GM23338 (cell line): ENCODE results near the gene ZNF174. TPM values are rescaled to one million over a fixed set of nuclear protein-coding genes. Genes with fewer than 3 reads are reported as not detected.

Source experiments
- ATAC-seq: fragments of 200-7000 bp; cut with Tn5 transposase; 3 replicates; pipeline ENCODE4 v1.9.1; 2020
- DNase-seq: peaks from one replicate; pipeline ENCODE4 v3.0.0-alpha.2; 2015; ENCODE audit warnings: low spot score
- H2AFZ ChIP-seq: fragments of 200-600 bp; sonication (generic); 2 replicates; pipeline ENCODE4 v1.8.0; 2016; ENCODE audit warnings: antibody characterized with exemption, mild to moderate bottlenecking, moderate library complexity
- H3F3A ChIP-seq: fragments of 200-600 bp; sonication (generic); replicated peaks from 2 replicates; pipeline ENCODE4 v1.8.0; 2017; ENCODE audit warnings: antibody characterized with exemption, mixed run types, low read depth
- H3K27ac ChIP-seq: fragments of 200-600 bp; sonication (generic); 2 replicates; pipeline ENCODE4 v1.6.1; 2016; ENCODE audit warnings: low read depth
- H3K27me3 ChIP-seq: fragments of 200-600 bp; sonication (generic); 2 replicates; pipeline ENCODE4 v1.8.0; 2016; ENCODE audit warnings: mild to moderate bottlenecking, mixed run types, moderate library complexity; ENCODE audit not compliant: insufficient read depth
- H3K36me3 ChIP-seq: fragments of 200-600 bp; sonication (generic); 2 replicates; pipeline ENCODE4 v1.8.0; 2016; ENCODE audit warnings: mild to moderate bottlenecking; ENCODE audit not compliant: insufficient read depth
- H3K4me1 ChIP-seq: fragments of 200-600 bp; sonication (generic); 2 replicates; pipeline ENCODE4 v1.8.0; 2016; ENCODE audit warnings: mild to moderate bottlenecking, moderate library complexity; ENCODE audit not compliant: insufficient read depth
- H3K4me2 ChIP-seq: fragments of 200-600 bp; sonication (generic); 2 replicates; pipeline ENCODE4 v1.7.1; 2017; ENCODE audit warnings: mixed run types
- H3K4me3 ChIP-seq: fragments of 200-600 bp; sonication (generic); 2 replicates; pipeline ENCODE4 v1.6.1; 2016; ENCODE audit warnings: mixed run types
- H3K79me2 ChIP-seq: fragments of 200-600 bp; sonication (generic); replicated peaks from 2 replicates; pipeline ENCODE4 v1.8.0; 2017; ENCODE audit warnings: mild to moderate bottlenecking; ENCODE audit not compliant: insufficient read depth
- H3K9me2 ChIP-seq: fragments of 200-600 bp; sonication (generic); 2 replicates; pipeline ENCODE4 v1.8.0; 2017; ENCODE audit not compliant: insufficient read depth
- H4K20me1 ChIP-seq: fragments of 200-600 bp; sonication (generic); replicated peaks from 2 replicates; pipeline ENCODE4 v1.8.0; 2017; ENCODE audit warnings: mild to moderate bottlenecking; ENCODE audit not compliant: insufficient read depth
- H3K27ac Mint-ChIP-seq: 2 replicates; pipeline ENCODE4 v1.8.0; 2020; ENCODE audit warnings: inconsistent platforms, mild to moderate bottlenecking, moderate library complexity, mixed read lengths
- H3K27me3 Mint-ChIP-seq: 3 replicates; pipeline ENCODE4 v1.8.0; 2022; ENCODE audit warnings: low read depth, mild to moderate bottlenecking, moderate library complexity, mixed read lengths, inconsistent platforms; ENCODE audit not compliant: insufficient read depth, poor library complexity
- H3K36me3 Mint-ChIP-seq: 3 replicates; pipeline ENCODE4 v1.8.0; 2021; ENCODE audit warnings: low read depth, mild to moderate bottlenecking, inconsistent platforms, moderate library complexity, mixed read lengths
- H3K4me1 Mint-ChIP-seq: 3 replicates; pipeline ENCODE4 v1.8.0; 2020; ENCODE audit warnings: mild to moderate bottlenecking, inconsistent platforms, mixed read lengths
- H3K4me3 Mint-ChIP-seq: 3 replicates; pipeline ENCODE4 v1.8.0; 2021; ENCODE audit warnings: moderate library complexity, mild to moderate bottlenecking, inconsistent platforms, mixed read lengths
- H3K9me3 Mint-ChIP-seq: 3 replicates; pipeline ENCODE4 v1.8.0; 2020; ENCODE audit warnings: moderate library complexity, mild to moderate bottlenecking, inconsistent platforms, mixed read lengths
- ETS1 ChIP-seq: IDR thresholded peaks from 2 replicates; pipeline ENCODE4 v1.6.1; 2016; ENCODE audit warnings: antibody characterized with exemption
- EZH2 ChIP-seq: fragments of 200-600 bp; sonication (generic); IDR thresholded peaks from one replicate; pipeline ENCODE4 v1.8.0; 2017; ENCODE audit warnings: antibody characterized with exemption, mild to moderate bottlenecking, low read depth; ENCODE audit not compliant: unreplicated experiment
- ZNF114 ChIP-seq: fragments of 250-450 bp; sonication (Bioruptor Pico); IDR thresholded peaks from 2 replicates; pipeline ENCODE4 v1.5.0; 2020; ENCODE audit warnings: mild to moderate bottlenecking, moderate library complexity
- ZNF331 ChIP-seq: fragments of 250-450 bp; sonication (Bioruptor Pico); IDR thresholded peaks from 2 replicates; pipeline ENCODE4 v1.5.0; 2020; ENCODE audit warnings: low read depth, mild to moderate bottlenecking, moderate library complexity
- polyA plus RNA-seq: library from polyadenylated mRNA; unstranded; fragments of >200 nt; fragmentation: Nextera tagmentation; extraction: Ambion mirVana; gene quantifications from 2 replicates; pipeline ENCODE4 v1.2.1, GENCODE V29; 2016
- total RNA-seq: library from RNA; depleted of rRNA; stranded (reverse); fragments of >200 nt; shearing (Covaris generic); gene quantifications from 2 replicates; pipeline ENCODE4 v1.2.3, GENCODE V29; 2014
- TF ChIP-seq, protein P1 (sequence below): IDR thresholded peaks from one replicate; pipeline ENCODE4 v1.6.1; 2018; ENCODE audit warnings: antibody characterized with exemption; ENCODE audit not compliant: unreplicated experiment
- TF ChIP-seq, protein P2 (sequence below): fragments of 250-450 bp; sonication (Bioruptor Pico); IDR thresholded peaks from 2 replicates; pipeline ENCODE4 v1.5.0; 2020; ENCODE audit warnings: mild to moderate bottlenecking, moderate library complexity
- TF ChIP-seq, protein P3 (sequence below), 2 experiments: fragments of 200-600 bp in 1 of 2; sonication (generic) in 1 of 2; conservative IDR thresholded peaks; 2 replicates each; pipeline versions ENCODE4 v1.5.1 to v1.6.1; 2016 to 2017; ENCODE audit warnings: antibody characterized with exemption in 2 of 2, low read depth in 2 of 2, mild to moderate bottlenecking in 2 of 2, moderate library complexity in 1 of 2

ZNF174 gene
- total and polyA plus RNA-seq, 2 experiments from 2014 or later: 9.0 to 13.2 TPM

DNA sequence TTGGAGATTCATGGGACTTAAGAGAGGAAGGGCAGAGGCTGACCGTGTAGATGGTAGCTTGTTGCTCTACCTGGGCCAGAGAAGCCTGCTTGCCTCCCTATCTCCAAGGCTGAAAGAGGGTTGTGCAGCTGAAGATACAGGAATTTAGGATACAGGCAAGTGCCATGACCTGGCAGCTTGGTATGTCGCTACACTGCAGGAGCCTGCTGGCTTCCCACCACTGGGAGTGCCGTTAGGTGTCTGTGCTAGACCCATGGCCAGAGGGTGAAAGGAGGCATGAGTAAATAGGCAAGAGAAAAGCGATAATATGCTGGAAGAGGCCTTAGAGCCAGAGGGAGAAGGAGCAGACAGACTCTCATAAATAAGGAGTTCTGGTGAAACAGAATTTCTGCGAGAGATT, 53.1 kb downstream of the ZNF174 start (continued):
- no peak for TF ChIP-seq ZNF331 (CRISPR knock-in tag)
- TF ChIP-seq, protein P1, sequence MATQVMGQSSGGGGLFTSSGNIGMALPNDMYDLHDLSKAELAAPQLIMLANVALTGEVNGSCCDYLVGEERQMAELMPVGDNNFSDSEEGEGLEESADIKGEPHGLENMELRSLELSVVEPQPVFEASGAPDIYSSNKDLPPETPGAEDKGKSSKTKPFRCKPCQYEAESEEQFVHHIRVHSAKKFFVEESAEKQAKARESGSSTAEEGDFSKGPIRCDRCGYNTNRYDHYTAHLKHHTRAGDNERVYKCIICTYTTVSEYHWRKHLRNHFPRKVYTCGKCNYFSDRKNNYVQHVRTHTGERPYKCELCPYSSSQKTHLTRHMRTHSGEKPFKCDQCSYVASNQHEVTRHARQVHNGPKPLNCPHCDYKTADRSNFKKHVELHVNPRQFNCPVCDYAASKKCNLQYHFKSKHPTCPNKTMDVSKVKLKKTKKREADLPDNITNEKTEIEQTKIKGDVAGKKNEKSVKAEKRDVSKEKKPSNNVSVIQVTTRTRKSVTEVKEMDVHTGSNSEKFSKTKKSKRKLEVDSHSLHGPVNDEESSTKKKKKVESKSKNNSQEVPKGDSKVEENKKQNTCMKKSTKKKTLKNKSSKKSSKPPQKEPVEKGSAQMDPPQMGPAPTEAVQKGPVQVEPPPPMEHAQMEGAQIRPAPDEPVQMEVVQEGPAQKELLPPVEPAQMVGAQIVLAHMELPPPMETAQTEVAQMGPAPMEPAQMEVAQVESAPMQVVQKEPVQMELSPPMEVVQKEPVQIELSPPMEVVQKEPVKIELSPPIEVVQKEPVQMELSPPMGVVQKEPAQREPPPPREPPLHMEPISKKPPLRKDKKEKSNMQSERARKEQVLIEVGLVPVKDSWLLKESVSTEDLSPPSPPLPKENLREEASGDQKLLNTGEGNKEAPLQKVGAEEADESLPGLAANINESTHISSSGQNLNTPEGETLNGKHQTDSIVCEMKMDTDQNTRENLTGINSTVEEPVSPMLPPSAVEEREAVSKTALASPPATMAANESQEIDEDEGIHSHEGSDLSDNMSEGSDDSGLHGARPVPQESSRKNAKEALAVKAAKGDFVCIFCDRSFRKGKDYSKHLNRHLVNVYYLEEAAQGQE: no peak
- TF ChIP-seq EZH2: no peak

GRCh38 chr16:3454631-3455147, 53.7 kb downstream of the ZNF174 start:
- no peak overlapping the region for H3K4me3 Mint-ChIP-seq
- peaks cover 14% of the 10 kb centered on the region for H3K27me3 Mint-ChIP-seq
- Histone ChIP-seq H3K27me3 (no peaks in the 10 kb centered on the region), H3K4me1 (peaks cover 13% of the 10 kb centered on the region), H2AFZ (no peak overlapping the region), H3K9me2 (no peaks in the 10 kb centered on the region), H3K36me3 (no peaks in the 10 kb centered on the region), H3F3A (peaks cover 11% of the 10 kb centered on the region), H4K20me1 (peaks cover 7% of the 10 kb centered on the region; the same call in 1 of the 2 replicates), H3K4me3 (no peak overlapping the region), H3K4me2 (no peak overlapping the region), H3K79me2 (peaks cover 12% of the 10 kb centered on the region), H3K27ac (no peak overlapping the region)
- DNase-seq (no peak), ATAC-seq (no peak)
- H3K4me1 Mint-ChIP-seq: peaks cover 11% of the 10 kb centered on the region
- H3K27ac Mint-ChIP-seq: no peak overlapping the region
- peaks cover 2% of the 10 kb centered on the region; the same call in 2 of the 3 replicates for H3K9me3 Mint-ChIP-seq
- peaks cover 14% of the 10 kb centered on the region for H3K36me3 Mint-ChIP-seq
- TF ChIP-seq, protein P1: no peak
- TF ChIP-seq, protein P2, sequence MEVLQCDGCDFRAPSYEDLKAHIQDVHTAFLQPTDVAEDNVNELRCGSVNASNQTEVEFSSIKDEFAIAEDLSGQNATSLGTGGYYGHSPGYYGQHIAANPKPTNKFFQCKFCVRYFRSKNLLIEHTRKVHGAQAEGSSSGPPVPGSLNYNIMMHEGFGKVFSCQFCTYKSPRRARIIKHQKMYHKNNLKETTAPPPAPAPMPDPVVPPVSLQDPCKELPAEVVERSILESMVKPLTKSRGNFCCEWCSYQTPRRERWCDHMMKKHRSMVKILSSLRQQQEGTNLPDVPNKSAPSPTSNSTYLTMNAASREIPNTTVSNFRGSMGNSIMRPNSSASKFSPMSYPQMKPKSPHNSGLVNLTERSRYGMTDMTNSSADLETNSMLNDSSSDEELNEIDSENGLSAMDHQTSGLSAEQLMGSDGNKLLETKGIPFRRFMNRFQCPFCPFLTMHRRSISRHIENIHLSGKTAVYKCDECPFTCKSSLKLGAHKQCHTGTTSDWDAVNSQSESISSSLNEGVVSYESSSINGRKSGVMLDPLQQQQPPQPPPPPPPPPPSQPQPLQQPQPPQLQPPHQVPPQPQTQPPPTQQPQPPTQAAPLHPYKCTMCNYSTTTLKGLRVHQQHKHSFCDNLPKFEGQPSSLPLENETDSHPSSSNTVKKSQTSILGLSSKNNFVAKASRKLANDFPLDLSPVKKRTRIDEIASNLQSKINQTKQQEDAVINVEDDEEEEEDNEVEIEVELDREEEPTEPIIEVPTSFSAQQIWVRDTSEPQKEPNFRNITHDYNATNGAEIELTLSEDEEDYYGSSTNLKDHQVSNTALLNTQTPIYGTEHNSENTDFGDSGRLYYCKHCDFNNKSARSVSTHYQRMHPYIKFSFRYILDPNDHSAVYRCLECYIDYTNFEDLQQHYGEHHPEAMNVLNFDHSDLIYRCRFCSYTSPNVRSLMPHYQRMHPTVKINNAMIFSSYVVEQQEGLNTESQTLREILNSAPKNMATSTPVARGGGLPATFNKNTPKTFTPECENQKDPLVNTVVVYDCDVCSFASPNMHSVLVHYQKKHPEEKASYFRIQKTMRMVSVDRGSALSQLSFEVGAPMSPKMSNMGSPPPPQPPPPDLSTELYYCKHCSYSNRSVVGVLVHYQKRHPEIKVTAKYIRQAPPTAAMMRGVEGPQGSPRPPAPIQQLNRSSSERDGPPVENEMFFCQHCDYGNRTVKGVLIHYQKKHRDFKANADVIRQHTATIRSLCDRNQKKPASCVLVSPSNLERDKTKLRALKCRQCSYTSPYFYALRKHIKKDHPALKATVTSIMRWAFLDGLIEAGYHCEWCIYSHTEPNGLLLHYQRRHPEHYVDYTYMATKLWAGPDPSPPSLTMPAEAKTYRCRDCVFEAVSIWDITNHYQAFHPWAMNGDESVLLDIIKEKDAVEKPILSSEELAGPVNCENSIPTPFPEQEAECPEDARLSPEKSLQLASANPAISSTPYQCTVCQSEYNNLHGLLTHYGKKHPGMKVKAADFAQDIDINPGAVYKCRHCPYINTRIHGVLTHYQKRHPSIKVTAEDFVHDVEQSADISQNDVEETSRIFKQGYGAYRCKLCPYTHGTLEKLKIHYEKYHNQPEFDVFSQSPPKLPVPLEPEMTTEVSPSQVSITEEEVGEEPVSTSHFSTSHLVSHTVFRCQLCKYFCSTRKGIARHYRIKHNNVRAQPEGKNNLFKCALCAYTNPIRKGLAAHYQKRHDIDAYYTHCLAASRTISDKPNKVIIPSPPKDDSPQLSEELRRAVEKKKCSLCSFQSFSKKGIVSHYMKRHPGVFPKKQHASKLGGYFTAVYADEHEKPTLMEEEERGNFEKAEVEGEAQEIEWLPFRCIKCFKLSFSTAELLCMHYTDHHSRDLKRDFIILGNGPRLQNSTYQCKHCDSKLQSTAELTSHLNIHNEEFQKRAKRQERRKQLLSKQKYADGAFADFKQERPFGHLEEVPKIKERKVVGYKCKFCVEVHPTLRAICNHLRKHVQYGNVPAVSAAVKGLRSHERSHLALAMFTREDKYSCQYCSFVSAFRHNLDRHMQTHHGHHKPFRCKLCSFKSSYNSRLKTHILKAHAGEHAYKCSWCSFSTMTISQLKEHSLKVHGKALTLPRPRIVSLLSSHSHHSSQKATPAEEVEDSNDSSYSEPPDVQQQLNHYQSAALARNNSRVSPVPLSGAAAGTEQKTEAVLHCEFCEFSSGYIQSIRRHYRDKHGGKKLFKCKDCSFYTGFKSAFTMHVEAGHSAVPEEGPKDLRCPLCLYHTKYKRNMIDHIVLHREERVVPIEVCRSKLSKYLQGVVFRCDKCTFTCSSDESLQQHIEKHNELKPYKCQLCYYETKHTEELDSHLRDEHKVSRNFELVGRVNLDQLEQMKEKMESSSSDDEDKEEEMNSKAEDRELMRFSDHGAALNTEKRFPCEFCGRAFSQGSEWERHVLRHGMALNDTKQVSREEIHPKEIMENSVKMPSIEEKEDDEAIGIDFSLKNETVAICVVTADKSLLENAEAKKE (CRISPR knock-in tag): no peak
- no peak for TF ChIP-seq EZH2
- TF ChIP-seq, protein P3, sequence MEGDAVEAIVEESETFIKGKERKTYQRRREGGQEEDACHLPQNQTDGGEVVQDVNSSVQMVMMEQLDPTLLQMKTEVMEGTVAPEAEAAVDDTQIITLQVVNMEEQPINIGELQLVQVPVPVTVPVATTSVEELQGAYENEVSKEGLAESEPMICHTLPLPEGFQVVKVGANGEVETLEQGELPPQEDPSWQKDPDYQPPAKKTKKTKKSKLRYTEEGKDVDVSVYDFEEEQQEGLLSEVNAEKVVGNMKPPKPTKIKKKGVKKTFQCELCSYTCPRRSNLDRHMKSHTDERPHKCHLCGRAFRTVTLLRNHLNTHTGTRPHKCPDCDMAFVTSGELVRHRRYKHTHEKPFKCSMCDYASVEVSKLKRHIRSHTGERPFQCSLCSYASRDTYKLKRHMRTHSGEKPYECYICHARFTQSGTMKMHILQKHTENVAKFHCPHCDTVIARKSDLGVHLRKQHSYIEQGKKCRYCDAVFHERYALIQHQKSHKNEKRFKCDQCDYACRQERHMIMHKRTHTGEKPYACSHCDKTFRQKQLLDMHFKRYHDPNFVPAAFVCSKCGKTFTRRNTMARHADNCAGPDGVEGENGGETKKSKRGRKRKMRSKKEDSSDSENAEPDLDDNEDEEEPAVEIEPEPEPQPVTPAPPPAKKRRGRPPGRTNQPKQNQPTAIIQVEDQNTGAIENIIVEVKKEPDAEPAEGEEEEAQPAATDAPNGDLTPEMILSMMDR (conservative IDR thresholded peaks at IDR 0.05; ENCODE audit: low read depth in 2 of 2): no peak
- no peak for TF ChIP-seq ETS1
- no peak for TF ChIP-seq ZNF114 (CRISPR knock-in tag)
